PFSK-1 (cell line): ENCODE data around the gene TBC1D22A.

Experiments
- FOXP2 ChIP-seq: optimal IDR thresholded peaks from 2 replicates; pipeline ENCODE3; 2011; ENCODE audit warnings: borderline replicate concordance, control low read depth, inconsistent platforms; ENCODE audit not compliant: insufficient read depth; ENCODE audit errors: extremely low read length, extremely low read depth
- POLR2AphosphoS5 ChIP-seq: IDR thresholded peaks from 2 replicates; pipeline ENCODE4 v1.6.1; 2012; ENCODE audit warnings: low read depth, mild to moderate bottlenecking, control low read depth, low read length, moderate library complexity
- SIN3A ChIP-seq: IDR thresholded peaks from 2 replicates; pipeline ENCODE4 v1.6.1; 2012; ENCODE audit warnings: mild to moderate bottlenecking, low read length, moderate library complexity, borderline replicate concordance; ENCODE audit not compliant: insufficient read depth
- TAF1 ChIP-seq: IDR thresholded peaks from 2 replicates; pipeline ENCODE4 v1.6.1; 2012; ENCODE audit warnings: low read length, control low read depth, borderline replicate concordance; ENCODE audit not compliant: insufficient read depth
- TF ChIP-seq, protein P1 (sequence below), 2 experiments: IDR thresholded peaks; 2 replicates each; pipeline versions ENCODE4 v1.6.1 to v1.8.0; 2011 to 2012; ENCODE audit warnings: low read depth in 2 of 2, low read length in 2 of 2, control low read depth in 1 of 2, inconsistent platforms in 1 of 2, mild to moderate bottlenecking in 1 of 2, moderate library complexity in 1 of 2; ENCODE audit not compliant: insufficient read depth in 1 of 2

TBC1D22A gene

DNA sequence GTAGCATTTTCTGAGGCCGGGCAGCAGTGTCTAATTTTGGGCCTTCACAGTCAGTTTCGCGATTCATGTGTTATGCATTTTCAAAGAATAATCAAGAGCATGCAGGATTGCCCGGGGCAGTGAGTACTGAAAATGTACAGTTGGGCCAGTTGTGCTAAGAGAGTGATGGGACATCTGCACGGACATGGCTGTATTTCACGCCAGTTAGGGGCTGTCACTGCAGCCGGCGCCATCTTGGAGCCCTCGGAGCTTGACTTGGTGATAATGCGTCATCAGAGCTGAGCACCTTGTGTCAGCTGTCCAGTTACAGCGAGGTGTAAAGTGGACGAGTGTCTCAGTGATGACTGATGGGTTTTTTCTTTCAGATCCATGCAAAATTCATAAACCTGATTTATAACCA is 188.9 kb downstream of the TBC1D22A start:
- TF ChIP-seq SIN3A (no peak), FOXP2 (no peak), POLR2AphosphoS5 (no peak), TAF1 (no peak)
- TF ChIP-seq, protein P1, sequence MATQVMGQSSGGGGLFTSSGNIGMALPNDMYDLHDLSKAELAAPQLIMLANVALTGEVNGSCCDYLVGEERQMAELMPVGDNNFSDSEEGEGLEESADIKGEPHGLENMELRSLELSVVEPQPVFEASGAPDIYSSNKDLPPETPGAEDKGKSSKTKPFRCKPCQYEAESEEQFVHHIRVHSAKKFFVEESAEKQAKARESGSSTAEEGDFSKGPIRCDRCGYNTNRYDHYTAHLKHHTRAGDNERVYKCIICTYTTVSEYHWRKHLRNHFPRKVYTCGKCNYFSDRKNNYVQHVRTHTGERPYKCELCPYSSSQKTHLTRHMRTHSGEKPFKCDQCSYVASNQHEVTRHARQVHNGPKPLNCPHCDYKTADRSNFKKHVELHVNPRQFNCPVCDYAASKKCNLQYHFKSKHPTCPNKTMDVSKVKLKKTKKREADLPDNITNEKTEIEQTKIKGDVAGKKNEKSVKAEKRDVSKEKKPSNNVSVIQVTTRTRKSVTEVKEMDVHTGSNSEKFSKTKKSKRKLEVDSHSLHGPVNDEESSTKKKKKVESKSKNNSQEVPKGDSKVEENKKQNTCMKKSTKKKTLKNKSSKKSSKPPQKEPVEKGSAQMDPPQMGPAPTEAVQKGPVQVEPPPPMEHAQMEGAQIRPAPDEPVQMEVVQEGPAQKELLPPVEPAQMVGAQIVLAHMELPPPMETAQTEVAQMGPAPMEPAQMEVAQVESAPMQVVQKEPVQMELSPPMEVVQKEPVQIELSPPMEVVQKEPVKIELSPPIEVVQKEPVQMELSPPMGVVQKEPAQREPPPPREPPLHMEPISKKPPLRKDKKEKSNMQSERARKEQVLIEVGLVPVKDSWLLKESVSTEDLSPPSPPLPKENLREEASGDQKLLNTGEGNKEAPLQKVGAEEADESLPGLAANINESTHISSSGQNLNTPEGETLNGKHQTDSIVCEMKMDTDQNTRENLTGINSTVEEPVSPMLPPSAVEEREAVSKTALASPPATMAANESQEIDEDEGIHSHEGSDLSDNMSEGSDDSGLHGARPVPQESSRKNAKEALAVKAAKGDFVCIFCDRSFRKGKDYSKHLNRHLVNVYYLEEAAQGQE (IDR thresholded peaks at IDR 0.05; ENCODE audit: insufficient read depth in 1 of 2, low read depth in 2 of 2, low read length in 2 of 2) = no peak

DNA sequence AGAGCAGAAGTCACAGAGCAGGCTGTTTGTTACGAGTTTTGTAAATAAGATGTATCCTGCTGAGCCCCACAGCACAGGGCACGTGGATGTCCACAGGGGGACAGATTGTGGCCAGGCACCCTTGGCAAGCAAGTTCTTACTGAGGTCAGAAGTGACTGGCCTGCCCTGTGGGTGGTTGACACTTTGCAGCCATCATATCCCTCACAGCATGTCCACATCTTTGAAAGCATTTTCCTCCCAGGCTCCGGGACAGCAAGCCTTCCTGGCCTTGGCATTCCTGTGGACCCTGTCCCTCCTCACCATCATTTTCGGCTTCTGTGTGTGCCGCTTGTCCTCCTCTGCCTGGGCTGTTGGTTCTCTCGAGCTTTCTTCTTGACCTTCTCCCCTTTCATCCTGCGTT is 189.5 kb downstream of the TBC1D22A start:
- TF ChIP-seq TAF1 (no peak), SIN3A (no peak), FOXP2 (no peak), POLR2AphosphoS5 (no peak)
- TF ChIP-seq, protein P1 (IDR thresholded peaks at IDR 0.05; ENCODE audit: insufficient read depth in 1 of 2, low read depth in 2 of 2, low read length in 2 of 2) = no peak

DNA sequence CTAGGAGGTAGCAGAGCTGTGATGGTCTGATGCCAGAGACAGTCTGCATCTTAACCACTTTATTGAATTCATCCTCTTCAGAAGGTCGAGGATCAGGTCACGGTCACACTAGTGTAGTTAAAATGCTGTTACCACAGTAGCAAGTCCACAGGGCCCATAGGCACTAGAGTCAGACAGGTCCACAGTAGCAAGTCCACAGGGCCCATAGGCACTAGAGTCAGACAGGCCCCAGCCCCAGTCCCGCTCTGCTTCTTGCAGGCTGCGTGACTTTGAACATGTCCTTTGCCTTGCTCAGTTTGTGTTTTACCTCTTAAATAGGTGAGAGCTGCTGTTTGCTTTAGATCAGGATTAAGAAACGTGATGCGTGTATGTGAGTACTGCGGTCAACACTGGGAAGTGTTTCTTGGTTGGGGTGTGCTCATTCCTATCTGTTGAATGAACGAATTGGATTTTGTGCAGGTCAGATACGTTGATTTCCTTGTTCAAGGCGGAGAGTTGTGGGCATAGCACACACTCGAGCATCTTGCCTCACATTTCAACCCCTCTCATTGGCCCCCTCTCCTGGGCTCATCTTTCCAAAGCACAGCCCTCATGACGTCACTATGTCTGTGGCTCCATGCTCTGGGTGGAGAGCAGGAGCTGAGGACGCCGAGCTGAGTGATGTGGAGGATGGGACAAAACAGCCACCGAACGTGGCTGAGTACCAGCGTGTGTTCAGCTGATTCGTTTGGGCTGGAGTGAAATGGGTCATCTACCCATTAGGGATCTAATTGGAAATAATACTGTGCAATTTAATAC is 191.7 kb downstream of the TBC1D22A start:
- TF ChIP-seq FOXP2 (no peak), SIN3A (no peak), TAF1 (no peak), POLR2AphosphoS5 (no peak)
- TF ChIP-seq, protein P1 (IDR thresholded peaks at IDR 0.05; ENCODE audit: insufficient read depth in 1 of 2, low read depth in 2 of 2, low read length in 2 of 2) = no peak

DNA sequence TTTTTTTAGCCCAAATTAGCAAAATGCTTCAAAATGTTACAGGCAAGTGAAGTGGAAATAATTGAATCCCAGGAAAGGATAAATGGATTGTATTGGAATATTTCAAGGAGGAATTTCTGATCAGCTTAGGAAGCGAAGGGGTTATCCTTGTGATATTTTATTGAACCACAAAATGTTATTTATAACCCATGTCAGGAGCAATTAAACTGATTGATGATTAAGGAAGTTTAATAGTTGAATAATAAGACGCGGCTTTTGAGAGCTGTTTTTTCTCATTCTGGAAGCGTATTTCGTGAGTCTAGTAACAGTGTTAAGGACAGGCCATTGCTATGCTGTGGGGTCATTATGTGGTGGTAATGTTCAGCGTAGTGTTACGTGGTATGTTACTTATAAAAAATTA is 192.3 kb downstream of the TBC1D22A start:
- no peak for TF ChIP-seq SIN3A
- no peak for TF ChIP-seq POLR2AphosphoS5
- TF ChIP-seq TAF1 = no peak
- no peak for TF ChIP-seq FOXP2
- TF ChIP-seq, protein P1 (IDR thresholded peaks at IDR 0.05; ENCODE audit: insufficient read depth in 1 of 2, low read depth in 2 of 2, low read length in 2 of 2) = no peak
